OCI-LY1 (cell line): Measurements from ENCODE around the gene ZNF18.

ENCODE experiments used
- EZH2 ChIP-seq: fragments of 200-600 bp; sonication (generic), shearing (Covaris generic); IDR thresholded peaks from 2 replicates; pipeline ENCODE4 v1.8.0; 2017; ENCODE audit warnings: borderline replicate concordance, mixed run types, mild to moderate bottlenecking, antibody characterized with exemption, low read length, moderate library complexity, mixed read lengths
- TF ChIP-seq, protein P1 (sequence below): fragments of 200-600 bp; sonication (generic), shearing (Covaris generic); IDR thresholded peaks from 2 replicates; pipeline ENCODE4 v1.5.1; 2017; ENCODE audit warnings: mild to moderate bottlenecking, antibody characterized with exemption, low read length, moderate library complexity, mixed read lengths

DNA sequence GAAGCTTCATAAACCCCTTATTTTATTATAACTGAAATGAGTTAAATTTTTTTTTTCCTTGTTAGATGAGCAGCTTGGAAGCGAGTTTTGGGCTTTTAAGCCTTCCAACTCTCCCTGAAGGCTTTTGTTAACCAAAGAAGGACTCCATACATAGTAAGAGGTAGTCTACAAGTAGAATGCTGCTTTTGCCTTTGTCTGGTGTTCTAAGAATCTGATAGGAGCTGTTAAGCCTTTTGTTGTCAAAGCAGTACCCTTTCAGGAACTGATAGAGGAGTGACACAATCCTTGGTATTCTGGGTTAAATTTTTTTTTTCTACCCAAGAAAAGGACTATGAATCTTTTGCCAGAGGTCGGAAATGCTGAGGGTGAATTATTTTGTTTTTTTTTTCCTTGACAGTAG lies 49.5 kb upstream of the ZNF18 start:
- TF ChIP-seq, protein P1, sequence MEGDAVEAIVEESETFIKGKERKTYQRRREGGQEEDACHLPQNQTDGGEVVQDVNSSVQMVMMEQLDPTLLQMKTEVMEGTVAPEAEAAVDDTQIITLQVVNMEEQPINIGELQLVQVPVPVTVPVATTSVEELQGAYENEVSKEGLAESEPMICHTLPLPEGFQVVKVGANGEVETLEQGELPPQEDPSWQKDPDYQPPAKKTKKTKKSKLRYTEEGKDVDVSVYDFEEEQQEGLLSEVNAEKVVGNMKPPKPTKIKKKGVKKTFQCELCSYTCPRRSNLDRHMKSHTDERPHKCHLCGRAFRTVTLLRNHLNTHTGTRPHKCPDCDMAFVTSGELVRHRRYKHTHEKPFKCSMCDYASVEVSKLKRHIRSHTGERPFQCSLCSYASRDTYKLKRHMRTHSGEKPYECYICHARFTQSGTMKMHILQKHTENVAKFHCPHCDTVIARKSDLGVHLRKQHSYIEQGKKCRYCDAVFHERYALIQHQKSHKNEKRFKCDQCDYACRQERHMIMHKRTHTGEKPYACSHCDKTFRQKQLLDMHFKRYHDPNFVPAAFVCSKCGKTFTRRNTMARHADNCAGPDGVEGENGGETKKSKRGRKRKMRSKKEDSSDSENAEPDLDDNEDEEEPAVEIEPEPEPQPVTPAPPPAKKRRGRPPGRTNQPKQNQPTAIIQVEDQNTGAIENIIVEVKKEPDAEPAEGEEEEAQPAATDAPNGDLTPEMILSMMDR, result no peak
- no peak for TF ChIP-seq EZH2
